ENCODE measurements around the gene MTG1. TPM values are rescaled to one million over a fixed set of nuclear protein-coding genes. Genes with fewer than 3 reads are reported as not detected.

Gene MTG1
- total and polyA plus RNA-seq, 2 experiments from 2014 or later, result 45.7 to 68.6 TPM

DNA sequence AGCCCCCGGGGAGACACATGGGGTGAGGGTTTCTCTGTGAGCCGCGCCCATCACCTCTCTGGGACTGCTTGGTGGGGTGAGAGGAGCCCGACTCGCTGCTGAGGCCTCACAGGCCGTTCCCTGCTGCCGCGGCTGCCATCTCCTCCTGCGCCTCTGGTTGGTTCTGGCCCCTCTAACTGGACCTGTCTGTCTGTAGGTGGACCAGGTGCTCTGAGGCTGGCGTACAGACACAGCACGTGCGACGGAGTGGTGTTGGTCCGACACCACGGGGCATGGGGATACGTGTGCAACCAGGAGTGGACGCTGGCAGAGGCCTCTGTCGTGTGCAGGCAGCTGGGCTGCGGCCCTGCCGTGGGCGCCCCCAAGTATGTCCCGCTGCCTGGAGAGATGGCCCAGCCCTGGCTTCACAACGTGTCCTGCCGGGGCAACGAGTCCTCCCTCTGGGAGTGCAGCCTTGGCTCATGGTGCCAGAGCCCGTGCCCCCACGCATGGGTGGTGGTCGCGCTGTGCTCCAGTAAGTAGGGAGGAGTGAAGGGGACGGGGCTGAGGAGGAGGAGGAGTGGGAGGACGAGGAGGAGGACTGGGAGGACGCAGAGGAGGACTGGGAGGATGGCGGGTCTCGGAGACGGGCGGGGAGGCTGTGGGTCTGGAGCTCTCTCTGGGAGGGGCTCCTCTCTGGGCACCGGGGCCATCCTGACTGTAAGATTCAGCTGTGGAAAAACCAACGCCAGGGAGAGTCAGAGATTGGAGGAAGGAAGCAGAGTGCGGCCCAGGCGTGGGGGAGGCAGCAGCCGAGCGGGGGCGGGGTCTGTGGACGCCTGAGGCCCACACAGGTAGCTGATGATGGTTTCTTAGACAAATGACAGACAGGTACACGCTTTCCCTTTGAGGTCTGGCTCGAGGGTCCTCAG lies 62.3 kb downstream of the MTG1 start:
- Histone ChIP-seq H3K9me2 (ENCODE audit: insufficient read depth) (no peaks in the 10 kb centered on the region), H2AFZ (no peak overlapping the region), H3F3A (replicated peaks; ENCODE audit: low read depth) (no peaks in the 10 kb centered on the region), H3K36me3 (ENCODE audit: insufficient read depth) (no peaks in the 10 kb centered on the region), H3K79me2 (replicated peaks; ENCODE audit: insufficient read depth) (no peaks in the 10 kb centered on the region), H4K20me1 (replicated peaks; ENCODE audit: insufficient read depth) (no peaks in the 10 kb centered on the region), H3K4me1 (ENCODE audit: insufficient read depth) (no peaks in the 10 kb centered on the region), H3K27ac (ENCODE audit: low read depth) (no peak overlapping the region), H3K4me2 (no peak overlapping the region), H3K27me3 (ENCODE audit: insufficient read depth) (no peaks in the 10 kb centered on the region), H3K4me3 (no peak overlapping the region)
- peaks cover 2% of the 10 kb centered on the region; the same call in 1 of the 3 replicates for H3K36me3 Mint-ChIP-seq (ENCODE audit: low read depth)
- no peak overlapping the region for H3K4me3 Mint-ChIP-seq
- peaks cover 14% of the 10 kb centered on the region for H3K27me3 Mint-ChIP-seq (ENCODE audit: insufficient read depth, low read depth, poor library complexity)
- DNase-seq (ENCODE audit: low spot score), result no peak
- no peak for ATAC-seq
- no peak overlapping the region for H3K27ac Mint-ChIP-seq
- peaks cover 61% of the 10 kb centered on the region for H3K9me3 Mint-ChIP-seq
- no peak for TF ChIP-seq EZH2phosphoT487 (IDR thresholded peaks at IDR 0.05; ENCODE audit: unreplicated experiment)
- TF ChIP-seq, protein P1, sequence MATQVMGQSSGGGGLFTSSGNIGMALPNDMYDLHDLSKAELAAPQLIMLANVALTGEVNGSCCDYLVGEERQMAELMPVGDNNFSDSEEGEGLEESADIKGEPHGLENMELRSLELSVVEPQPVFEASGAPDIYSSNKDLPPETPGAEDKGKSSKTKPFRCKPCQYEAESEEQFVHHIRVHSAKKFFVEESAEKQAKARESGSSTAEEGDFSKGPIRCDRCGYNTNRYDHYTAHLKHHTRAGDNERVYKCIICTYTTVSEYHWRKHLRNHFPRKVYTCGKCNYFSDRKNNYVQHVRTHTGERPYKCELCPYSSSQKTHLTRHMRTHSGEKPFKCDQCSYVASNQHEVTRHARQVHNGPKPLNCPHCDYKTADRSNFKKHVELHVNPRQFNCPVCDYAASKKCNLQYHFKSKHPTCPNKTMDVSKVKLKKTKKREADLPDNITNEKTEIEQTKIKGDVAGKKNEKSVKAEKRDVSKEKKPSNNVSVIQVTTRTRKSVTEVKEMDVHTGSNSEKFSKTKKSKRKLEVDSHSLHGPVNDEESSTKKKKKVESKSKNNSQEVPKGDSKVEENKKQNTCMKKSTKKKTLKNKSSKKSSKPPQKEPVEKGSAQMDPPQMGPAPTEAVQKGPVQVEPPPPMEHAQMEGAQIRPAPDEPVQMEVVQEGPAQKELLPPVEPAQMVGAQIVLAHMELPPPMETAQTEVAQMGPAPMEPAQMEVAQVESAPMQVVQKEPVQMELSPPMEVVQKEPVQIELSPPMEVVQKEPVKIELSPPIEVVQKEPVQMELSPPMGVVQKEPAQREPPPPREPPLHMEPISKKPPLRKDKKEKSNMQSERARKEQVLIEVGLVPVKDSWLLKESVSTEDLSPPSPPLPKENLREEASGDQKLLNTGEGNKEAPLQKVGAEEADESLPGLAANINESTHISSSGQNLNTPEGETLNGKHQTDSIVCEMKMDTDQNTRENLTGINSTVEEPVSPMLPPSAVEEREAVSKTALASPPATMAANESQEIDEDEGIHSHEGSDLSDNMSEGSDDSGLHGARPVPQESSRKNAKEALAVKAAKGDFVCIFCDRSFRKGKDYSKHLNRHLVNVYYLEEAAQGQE (IDR thresholded peaks at IDR 0.05; ENCODE audit: unreplicated experiment), result no peak
- TF ChIP-seq, protein P2, sequence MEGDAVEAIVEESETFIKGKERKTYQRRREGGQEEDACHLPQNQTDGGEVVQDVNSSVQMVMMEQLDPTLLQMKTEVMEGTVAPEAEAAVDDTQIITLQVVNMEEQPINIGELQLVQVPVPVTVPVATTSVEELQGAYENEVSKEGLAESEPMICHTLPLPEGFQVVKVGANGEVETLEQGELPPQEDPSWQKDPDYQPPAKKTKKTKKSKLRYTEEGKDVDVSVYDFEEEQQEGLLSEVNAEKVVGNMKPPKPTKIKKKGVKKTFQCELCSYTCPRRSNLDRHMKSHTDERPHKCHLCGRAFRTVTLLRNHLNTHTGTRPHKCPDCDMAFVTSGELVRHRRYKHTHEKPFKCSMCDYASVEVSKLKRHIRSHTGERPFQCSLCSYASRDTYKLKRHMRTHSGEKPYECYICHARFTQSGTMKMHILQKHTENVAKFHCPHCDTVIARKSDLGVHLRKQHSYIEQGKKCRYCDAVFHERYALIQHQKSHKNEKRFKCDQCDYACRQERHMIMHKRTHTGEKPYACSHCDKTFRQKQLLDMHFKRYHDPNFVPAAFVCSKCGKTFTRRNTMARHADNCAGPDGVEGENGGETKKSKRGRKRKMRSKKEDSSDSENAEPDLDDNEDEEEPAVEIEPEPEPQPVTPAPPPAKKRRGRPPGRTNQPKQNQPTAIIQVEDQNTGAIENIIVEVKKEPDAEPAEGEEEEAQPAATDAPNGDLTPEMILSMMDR (conservative IDR thresholded peaks at IDR 0.05; ENCODE audit: low read depth in 2 of 2), result no peak
- no peak for TF ChIP-seq ZNF331 (CRISPR knock-in tag; IDR thresholded peaks at IDR 0.05; ENCODE audit: low read depth)
- no peak for TF ChIP-seq CREB1 (CRISPR knock-in tag; IDR thresholded peaks at IDR 0.05; ENCODE audit: low read depth)
- no peak for TF ChIP-seq NANOG (IDR thresholded peaks at IDR 0.05; ENCODE audit: borderline replicate concordance)
- no peak for TF ChIP-seq EZH2 (IDR thresholded peaks at IDR 0.05; ENCODE audit: low read depth, unreplicated experiment)
- TF ChIP-seq ZNF114 (CRISPR knock-in tag; IDR thresholded peaks at IDR 0.05), result no peak
- no peak for TF ChIP-seq POLR2AphosphoS5 (IDR thresholded peaks at IDR 0.05; ENCODE audit: low read depth)
- TF ChIP-seq, protein P3, sequence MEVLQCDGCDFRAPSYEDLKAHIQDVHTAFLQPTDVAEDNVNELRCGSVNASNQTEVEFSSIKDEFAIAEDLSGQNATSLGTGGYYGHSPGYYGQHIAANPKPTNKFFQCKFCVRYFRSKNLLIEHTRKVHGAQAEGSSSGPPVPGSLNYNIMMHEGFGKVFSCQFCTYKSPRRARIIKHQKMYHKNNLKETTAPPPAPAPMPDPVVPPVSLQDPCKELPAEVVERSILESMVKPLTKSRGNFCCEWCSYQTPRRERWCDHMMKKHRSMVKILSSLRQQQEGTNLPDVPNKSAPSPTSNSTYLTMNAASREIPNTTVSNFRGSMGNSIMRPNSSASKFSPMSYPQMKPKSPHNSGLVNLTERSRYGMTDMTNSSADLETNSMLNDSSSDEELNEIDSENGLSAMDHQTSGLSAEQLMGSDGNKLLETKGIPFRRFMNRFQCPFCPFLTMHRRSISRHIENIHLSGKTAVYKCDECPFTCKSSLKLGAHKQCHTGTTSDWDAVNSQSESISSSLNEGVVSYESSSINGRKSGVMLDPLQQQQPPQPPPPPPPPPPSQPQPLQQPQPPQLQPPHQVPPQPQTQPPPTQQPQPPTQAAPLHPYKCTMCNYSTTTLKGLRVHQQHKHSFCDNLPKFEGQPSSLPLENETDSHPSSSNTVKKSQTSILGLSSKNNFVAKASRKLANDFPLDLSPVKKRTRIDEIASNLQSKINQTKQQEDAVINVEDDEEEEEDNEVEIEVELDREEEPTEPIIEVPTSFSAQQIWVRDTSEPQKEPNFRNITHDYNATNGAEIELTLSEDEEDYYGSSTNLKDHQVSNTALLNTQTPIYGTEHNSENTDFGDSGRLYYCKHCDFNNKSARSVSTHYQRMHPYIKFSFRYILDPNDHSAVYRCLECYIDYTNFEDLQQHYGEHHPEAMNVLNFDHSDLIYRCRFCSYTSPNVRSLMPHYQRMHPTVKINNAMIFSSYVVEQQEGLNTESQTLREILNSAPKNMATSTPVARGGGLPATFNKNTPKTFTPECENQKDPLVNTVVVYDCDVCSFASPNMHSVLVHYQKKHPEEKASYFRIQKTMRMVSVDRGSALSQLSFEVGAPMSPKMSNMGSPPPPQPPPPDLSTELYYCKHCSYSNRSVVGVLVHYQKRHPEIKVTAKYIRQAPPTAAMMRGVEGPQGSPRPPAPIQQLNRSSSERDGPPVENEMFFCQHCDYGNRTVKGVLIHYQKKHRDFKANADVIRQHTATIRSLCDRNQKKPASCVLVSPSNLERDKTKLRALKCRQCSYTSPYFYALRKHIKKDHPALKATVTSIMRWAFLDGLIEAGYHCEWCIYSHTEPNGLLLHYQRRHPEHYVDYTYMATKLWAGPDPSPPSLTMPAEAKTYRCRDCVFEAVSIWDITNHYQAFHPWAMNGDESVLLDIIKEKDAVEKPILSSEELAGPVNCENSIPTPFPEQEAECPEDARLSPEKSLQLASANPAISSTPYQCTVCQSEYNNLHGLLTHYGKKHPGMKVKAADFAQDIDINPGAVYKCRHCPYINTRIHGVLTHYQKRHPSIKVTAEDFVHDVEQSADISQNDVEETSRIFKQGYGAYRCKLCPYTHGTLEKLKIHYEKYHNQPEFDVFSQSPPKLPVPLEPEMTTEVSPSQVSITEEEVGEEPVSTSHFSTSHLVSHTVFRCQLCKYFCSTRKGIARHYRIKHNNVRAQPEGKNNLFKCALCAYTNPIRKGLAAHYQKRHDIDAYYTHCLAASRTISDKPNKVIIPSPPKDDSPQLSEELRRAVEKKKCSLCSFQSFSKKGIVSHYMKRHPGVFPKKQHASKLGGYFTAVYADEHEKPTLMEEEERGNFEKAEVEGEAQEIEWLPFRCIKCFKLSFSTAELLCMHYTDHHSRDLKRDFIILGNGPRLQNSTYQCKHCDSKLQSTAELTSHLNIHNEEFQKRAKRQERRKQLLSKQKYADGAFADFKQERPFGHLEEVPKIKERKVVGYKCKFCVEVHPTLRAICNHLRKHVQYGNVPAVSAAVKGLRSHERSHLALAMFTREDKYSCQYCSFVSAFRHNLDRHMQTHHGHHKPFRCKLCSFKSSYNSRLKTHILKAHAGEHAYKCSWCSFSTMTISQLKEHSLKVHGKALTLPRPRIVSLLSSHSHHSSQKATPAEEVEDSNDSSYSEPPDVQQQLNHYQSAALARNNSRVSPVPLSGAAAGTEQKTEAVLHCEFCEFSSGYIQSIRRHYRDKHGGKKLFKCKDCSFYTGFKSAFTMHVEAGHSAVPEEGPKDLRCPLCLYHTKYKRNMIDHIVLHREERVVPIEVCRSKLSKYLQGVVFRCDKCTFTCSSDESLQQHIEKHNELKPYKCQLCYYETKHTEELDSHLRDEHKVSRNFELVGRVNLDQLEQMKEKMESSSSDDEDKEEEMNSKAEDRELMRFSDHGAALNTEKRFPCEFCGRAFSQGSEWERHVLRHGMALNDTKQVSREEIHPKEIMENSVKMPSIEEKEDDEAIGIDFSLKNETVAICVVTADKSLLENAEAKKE (CRISPR knock-in tag; IDR thresholded peaks at IDR 0.05), result no peak
- TF ChIP-seq STAT1 (IDR thresholded peaks at IDR 0.05; ENCODE audit: unreplicated experiment), result no peak
- TF ChIP-seq, protein P4, sequence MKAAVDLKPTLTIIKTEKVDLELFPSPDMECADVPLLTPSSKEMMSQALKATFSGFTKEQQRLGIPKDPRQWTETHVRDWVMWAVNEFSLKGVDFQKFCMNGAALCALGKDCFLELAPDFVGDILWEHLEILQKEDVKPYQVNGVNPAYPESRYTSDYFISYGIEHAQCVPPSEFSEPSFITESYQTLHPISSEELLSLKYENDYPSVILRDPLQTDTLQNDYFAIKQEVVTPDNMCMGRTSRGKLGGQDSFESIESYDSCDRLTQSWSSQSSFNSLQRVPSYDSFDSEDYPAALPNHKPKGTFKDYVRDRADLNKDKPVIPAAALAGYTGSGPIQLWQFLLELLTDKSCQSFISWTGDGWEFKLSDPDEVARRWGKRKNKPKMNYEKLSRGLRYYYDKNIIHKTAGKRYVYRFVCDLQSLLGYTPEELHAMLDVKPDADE (IDR thresholded peaks at IDR 0.05), result no peak
- no peak for TF ChIP-seq JUNB (IDR thresholded peaks at IDR 0.05; ENCODE audit: unreplicated experiment)
- no peaks in the 10 kb centered on the region for H3K4me1 Mint-ChIP-seq
